ENCODE data around the gene TRAF3IP3.
A peak's percentile ranks its signal among the peaks of the same experiment; 100 is the strongest.

Gene TRAF3IP3

DNA sequence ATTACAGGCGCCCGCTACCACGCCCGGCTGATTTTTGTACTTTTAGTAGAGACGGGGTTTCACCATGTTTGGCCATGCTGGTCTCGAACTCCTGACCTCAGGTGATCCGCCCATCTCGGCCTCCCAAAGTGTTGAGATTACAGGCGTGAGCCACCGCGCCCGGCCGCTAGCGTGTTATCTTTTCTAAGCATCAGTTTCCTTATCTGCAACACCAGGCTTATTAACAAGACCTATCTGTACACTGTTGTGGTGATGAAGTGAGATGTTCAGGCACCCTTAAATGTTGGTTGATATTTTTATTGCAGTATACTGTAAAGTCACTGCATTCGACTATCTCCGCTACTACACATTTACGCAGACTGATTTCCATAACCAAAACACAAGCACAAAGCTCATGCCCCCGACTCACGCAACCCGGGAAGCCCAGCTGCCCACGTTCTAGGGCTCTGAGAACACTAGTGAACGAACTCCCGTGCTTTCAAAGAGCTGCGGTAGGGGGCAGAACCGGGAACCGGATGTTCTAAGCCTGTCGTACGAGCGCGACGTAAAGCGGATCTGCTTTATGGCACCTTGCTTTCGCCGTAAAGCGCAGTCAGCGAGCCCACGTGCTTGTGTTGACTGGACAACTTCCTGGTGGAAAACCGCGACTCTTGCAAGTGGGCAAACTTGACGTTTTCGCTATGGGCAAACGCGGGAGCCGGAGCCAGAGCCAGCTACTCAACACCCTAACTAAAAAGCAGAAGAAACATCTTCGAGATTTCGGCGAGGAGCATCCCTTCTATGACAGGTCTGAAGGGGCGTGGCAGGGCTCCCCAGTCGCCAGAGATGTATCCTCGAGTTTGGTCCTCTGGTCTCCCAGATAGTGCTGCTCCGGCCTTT is 71.8 kb downstream of the TRAF3IP3 start, which contains the start of gene UTP25:
Gene UTP25, plus strand, starts transcription at position 589 of the 879 bp plus-strand sequence. Its CDS starts 92 bp downstream, at position 681.
- peak; percentile 87 for DNase-seq (ENCODE audit: low read depth)

DNA sequence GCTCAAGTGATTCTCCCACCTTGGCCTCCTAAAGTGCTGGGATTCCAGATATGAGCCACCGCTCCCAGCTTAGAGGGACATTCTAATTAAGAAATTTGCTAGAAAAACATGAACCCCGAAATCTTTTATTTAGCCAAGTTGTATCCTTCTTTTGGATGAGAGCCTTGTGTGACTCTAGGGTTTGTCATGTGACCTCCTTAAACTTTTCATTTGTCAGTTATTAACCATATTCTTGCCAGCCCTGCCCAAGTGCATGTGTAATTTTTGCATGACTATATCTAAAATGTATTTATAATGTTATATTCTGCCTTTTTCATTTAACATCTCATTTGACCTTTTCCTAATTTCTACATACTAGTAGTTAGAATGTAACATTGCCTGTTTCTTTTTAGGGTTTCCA is 73.9 kb downstream of the TRAF3IP3 start:
- no peak for DNase-seq (ENCODE audit: low read depth)

DNA sequence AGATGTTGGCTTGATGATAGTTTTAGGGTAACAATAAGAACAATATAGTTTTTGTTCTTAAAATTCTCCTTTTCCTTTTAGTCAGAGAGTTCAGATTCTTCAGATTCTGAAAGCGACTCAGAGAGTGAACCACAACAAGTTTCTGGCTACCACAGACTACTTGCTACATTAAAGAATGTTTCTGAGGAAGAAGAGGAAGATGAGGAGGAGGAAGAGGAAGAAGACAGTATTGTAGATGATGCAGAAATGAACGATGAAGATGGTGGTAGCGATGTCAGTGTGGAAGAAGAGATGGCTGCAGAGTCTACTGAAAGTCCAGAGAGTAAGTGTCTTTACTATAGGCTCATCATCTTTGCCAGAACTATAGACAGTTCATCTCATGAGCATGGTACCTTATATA is 74.9 kb downstream of the TRAF3IP3 start:
- DNase-seq (ENCODE audit: low read depth) = no peak

DNA sequence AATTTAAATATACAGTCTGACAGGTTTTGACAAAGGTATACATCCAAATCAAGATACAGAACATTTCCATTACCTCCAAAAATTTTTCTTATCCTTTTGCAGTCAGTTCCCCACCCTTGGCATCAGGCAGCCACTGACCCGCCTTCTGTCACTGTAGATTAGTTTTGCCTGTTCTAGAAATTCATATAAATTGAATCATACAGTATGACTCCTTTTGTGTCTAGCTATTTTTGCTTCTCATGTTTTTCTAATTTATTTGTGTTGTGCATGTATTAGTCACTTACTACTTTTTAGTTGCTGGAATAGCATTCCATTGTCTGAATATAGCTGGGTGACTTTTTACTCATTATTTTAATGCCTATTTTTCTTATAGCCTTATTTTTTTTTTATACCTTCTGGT is 75.8 kb downstream of the TRAF3IP3 start:
- no peak for DNase-seq (ENCODE audit: low read depth)

All from stimulated activated CD8-positive, alpha-beta memory T cell treated with anti-CD3 and anti-CD28 coated beads, Interleukin-7, amount 100 ng/mL, for 24 hours (primary cell).